GM21723 (cell line): ENCODE results near the gene SPAG9.

ENCODE experiments used
- ATAC-seq: cut with Tn5 transposase; IDR thresholded peaks from one replicate; pipeline ENCODE4 v1.9.1; 2021; ENCODE audit warnings: mild to moderate bottlenecking, moderate library complexity; ENCODE audit not compliant: unreplicated experiment

SPAG9 gene

GRCh38 chr17:50959341-50959740, 161.3 kb downstream of the SPAG9 start:
- no peak for ATAC-seq

- ATAC-seq: no peak
These were observed 162.8 kb downstream of the SPAG9 start for GRCh38 chr17:50957600-50958575.

- no peak for ATAC-seq
These were observed 163.7 kb downstream of the SPAG9 start for GRCh38 chr17:50956750-50957523.

- ATAC-seq: no peak
These were observed 164.3 kb downstream of the SPAG9 start for GRCh38 chr17:50956409-50956749.

- ATAC-seq: no peak
These were observed 165.0 kb downstream of the SPAG9 start for GRCh38 chr17:50955667-50956120.

GRCh38 chr17:50955160-50955559, 165.5 kb downstream of the SPAG9 start:
- no peak for ATAC-seq

- no peak for ATAC-seq
These were observed 166.0 kb downstream of the SPAG9 start for GRCh38 chr17:50954641-50955121.

GRCh38 chr17:50953831-50954601, 166.7 kb downstream of the SPAG9 start:
- ATAC-seq: no peak

- ATAC-seq: no peak
These were observed 167.2 kb downstream of the SPAG9 start for GRCh38 chr17:50953518-50953830.

- ATAC-seq: no peak
These were observed 167.8 kb downstream of the SPAG9 start for GRCh38 chr17:50952889-50953288.

- no peak for ATAC-seq
These were observed 168.7 kb downstream of the SPAG9 start for GRCh38 chr17:50952013-50952412.

- no peak for ATAC-seq
These were observed 170.4 kb downstream of the SPAG9 start for GRCh38 chr17:50949989-50950877.

- ATAC-seq: no peak
These were observed 171.3 kb downstream of the SPAG9 start for GRCh38 chr17:50949128-50949988.

- no peak for ATAC-seq
These were observed 172.0 kb downstream of the SPAG9 start for GRCh38 chr17:50948711-50949110.

- no peak for ATAC-seq
These were observed 172.7 kb downstream of the SPAG9 start for GRCh38 chr17:50947782-50948543.

GRCh38 chr17:50946891-50947781, 173.5 kb downstream of the SPAG9 start:
- no peak for ATAC-seq

GRCh38 chr17:50946223-50946890, 174.3 kb downstream of the SPAG9 start:
- no peak for ATAC-seq
